ENCODE measurements around the gene RELA.

GRCh38 chr11:65648997-65649493 lies 13.7 kb downstream of the RELA start:
- TF ChIP-seq CTCF (conservative IDR thresholded peaks at IDR 0.05; ENCODE audit: low read depth in 2 of 2) (no peak), EZH2 (IDR thresholded peaks at IDR 0.05; ENCODE audit: low read depth, unreplicated experiment) (no peak), POLR2AphosphoS5 (IDR thresholded peaks at IDR 0.05; ENCODE audit: low read depth) (no peak), EZH2phosphoT487 (IDR thresholded peaks at IDR 0.05; ENCODE audit: unreplicated experiment) (no peak), CREB1 (CRISPR knock-in tag; IDR thresholded peaks at IDR 0.05; ENCODE audit: low read depth) (no peak)
- TF ChIP-seq, protein P1, sequence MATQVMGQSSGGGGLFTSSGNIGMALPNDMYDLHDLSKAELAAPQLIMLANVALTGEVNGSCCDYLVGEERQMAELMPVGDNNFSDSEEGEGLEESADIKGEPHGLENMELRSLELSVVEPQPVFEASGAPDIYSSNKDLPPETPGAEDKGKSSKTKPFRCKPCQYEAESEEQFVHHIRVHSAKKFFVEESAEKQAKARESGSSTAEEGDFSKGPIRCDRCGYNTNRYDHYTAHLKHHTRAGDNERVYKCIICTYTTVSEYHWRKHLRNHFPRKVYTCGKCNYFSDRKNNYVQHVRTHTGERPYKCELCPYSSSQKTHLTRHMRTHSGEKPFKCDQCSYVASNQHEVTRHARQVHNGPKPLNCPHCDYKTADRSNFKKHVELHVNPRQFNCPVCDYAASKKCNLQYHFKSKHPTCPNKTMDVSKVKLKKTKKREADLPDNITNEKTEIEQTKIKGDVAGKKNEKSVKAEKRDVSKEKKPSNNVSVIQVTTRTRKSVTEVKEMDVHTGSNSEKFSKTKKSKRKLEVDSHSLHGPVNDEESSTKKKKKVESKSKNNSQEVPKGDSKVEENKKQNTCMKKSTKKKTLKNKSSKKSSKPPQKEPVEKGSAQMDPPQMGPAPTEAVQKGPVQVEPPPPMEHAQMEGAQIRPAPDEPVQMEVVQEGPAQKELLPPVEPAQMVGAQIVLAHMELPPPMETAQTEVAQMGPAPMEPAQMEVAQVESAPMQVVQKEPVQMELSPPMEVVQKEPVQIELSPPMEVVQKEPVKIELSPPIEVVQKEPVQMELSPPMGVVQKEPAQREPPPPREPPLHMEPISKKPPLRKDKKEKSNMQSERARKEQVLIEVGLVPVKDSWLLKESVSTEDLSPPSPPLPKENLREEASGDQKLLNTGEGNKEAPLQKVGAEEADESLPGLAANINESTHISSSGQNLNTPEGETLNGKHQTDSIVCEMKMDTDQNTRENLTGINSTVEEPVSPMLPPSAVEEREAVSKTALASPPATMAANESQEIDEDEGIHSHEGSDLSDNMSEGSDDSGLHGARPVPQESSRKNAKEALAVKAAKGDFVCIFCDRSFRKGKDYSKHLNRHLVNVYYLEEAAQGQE (IDR thresholded peaks at IDR 0.05; ENCODE audit: unreplicated experiment), result no peak
- TF ChIP-seq, protein P2, sequence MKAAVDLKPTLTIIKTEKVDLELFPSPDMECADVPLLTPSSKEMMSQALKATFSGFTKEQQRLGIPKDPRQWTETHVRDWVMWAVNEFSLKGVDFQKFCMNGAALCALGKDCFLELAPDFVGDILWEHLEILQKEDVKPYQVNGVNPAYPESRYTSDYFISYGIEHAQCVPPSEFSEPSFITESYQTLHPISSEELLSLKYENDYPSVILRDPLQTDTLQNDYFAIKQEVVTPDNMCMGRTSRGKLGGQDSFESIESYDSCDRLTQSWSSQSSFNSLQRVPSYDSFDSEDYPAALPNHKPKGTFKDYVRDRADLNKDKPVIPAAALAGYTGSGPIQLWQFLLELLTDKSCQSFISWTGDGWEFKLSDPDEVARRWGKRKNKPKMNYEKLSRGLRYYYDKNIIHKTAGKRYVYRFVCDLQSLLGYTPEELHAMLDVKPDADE (IDR thresholded peaks at IDR 0.05), result no peak
